Stimulated activated CD8-positive, alpha-beta memory T cell treated with anti-CD3 and anti-CD28 coated beads, Interleukin-7, amount 100 ng/mL, for 1 hour (primary cell): ENCODE results near the gene NXN.

Experiments
- DNase-seq, 2 donors: peaks; one replicate each; pipeline ENCODE4 v3.0.0-alpha.2; 2020; ENCODE audit warnings: low read depth in 2 of 2

NXN gene

GRCh38 chr17:979539-980405, at the start of gene NXN:
Gene NXN, minus strand, starts transcription at chr17:979776.
- DNase-seq, result peak; percentile 88 to 93

DNA sequence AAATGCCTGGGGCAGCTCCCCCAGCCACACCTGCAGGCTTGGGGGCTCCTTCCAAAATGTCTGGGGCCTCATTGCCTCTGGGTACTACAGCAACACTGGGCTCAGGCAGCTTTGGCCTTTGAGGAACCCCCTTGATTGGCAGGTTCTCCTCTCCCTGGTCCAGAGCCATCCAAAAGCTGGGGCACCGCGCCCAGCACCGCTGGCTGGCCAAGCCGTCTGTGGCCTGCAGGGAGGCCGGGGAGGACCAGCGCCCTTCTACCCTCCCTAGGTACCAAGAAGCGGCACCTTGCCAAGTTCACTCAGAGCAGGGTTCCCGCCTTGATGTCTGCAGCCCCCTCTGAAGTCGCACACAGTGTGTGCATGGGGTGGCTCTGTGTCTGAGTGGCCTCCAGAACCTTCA, 47.5 kb upstream of the NXN start:
- DNase-seq, result no peak

DNA sequence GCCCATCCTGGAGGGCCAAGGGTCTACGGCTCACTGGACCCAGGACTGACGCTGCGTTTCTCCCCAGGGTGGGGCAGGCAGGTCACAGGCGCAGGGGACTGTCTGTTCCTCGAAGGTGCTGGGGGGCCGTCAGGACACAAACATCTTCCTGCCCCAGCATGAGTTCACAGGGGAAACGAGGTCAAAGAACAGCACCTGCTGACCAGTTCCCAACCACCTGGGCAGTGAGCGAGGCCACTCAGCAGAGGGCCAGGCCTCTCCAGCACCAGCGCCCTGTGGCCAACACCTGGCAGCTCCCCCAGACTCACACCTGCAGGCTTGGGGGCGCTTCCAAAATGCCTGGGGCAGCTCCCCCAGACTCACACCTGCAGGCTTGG, 47.0 kb upstream of the NXN start:
- no peak for DNase-seq

GRCh38 chr17:1025733-1026598, 46.4 kb upstream of the NXN start:
- DNase-seq, result no peak

- DNase-seq, result no peak
These were observed 44.5 kb upstream of the NXN start for GRCh38 chr17:1024076-1024475.

- DNase-seq, result no peak
These were observed 42.9 kb upstream of the NXN start for GRCh38 chr17:1022278-1023024.

- no peak for DNase-seq
These were observed 41.6 kb upstream of the NXN start for GRCh38 chr17:1021147-1021546.

DNA sequence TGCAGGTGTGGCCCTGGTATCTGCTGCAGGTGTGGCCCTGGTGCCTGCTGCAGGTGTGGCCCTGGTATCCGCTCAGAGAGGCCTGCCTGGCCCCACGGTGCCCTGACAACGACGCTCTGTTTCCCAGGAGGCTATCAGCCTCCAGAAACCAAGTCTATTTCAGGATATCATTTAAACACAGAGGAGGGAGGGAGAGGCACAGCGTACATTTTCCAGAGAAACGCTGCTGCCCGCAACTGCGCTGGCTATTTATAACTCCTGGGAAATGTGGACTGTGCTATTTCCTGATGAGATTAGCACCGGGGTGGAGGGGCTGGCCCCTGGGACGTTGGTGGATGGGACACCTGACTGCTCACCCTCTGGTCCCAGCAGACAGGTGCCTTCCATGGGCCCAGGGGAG, 39.9 kb upstream of the NXN start:
- DNase-seq, result no peak

DNA sequence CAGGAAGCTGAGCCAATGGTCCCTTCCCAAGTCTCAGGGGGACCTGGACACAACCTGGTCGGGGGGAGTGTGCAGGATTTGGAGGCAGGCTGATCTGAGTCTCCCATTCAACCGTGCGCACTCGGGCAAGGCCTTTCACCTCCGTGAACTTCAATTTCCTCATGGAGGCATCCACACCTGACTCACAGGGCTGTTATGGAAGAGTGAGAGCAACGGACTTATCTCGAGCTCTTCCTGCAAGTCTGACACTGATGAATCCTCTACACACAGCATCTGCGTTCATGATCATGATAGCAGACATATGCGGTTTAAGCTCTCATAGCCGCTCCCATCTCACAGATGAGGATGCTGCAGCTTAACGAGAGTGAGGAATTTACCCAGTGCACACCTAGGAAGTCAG, 39.0 kb upstream of the NXN start:
- no peak for DNase-seq

DNA sequence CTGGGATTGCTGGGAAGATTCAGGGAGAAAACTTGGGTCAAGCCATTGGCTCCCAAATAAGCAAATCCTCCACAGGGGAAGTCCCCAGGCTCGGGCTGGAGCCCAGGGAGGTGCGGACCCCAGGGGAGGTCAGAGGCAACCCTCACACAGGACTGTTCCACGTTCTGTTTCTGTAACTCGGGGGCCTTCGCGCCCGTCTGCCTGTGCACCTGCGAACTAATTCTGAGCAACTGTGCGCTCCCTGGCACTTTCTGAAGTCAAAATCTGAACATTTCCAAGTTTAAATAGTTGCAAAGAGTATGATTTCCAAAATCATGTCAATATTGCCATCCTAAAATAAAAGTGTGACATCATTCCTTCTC, 34.1 kb upstream of the NXN start:
- no peak for DNase-seq

DNA sequence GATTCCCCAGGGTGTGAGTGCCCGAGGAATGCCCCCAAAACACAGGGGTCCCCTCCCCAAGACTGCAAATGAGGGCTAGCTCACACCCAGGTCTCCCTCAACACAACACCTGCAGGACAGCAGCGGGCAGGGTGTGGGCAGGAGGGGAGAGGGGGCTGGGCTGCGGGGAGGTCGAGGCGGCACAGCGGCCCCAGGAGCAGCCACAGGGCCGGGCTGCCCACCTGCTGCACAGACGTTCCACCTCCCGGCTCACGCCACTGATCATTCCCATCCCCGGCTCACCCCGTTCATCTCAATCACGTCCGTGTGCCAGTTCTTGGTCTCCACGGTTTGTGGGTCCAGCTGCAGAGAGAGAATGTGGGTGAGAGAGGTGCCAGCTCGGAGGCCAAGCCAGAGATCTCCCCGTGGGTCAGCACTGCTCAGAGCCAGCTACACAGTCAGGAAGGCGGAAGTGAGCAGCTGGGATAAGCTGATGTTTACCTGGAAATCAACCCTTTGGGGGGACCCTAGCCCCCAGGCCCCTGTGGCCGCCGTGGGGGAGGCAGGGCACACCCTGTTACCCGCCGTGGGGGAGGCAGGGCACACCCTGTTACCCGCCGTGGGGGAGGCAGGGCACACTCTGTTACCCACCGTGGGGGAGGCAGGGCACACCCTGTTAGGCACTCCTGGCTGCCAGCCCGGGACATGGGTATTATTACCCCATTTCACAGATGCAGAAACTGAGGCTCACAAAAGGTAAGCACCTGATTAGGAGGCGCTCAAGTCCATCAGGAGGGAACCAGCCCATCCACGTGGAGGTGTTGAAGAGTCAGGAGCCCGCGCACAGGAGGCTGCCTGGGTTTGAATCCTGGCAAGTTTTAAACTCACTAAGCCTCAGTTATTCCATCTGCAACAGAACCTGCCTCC, 33.5 kb upstream of the NXN start:
- DNase-seq, result no peak

GRCh38 chr17:1011760-1012735, 32.5 kb upstream of the NXN start:
- no peak for DNase-seq

GRCh38 chr17:1011138-1011537, 31.6 kb upstream of the NXN start:
- DNase-seq, result no peak

- DNase-seq, result no peak
These were observed 31.0 kb upstream of the NXN start for GRCh38 chr17:1010586-1010985.

GRCh38 chr17:1010086-1010450, 30.5 kb upstream of the NXN start:
- no peak for DNase-seq

DNA sequence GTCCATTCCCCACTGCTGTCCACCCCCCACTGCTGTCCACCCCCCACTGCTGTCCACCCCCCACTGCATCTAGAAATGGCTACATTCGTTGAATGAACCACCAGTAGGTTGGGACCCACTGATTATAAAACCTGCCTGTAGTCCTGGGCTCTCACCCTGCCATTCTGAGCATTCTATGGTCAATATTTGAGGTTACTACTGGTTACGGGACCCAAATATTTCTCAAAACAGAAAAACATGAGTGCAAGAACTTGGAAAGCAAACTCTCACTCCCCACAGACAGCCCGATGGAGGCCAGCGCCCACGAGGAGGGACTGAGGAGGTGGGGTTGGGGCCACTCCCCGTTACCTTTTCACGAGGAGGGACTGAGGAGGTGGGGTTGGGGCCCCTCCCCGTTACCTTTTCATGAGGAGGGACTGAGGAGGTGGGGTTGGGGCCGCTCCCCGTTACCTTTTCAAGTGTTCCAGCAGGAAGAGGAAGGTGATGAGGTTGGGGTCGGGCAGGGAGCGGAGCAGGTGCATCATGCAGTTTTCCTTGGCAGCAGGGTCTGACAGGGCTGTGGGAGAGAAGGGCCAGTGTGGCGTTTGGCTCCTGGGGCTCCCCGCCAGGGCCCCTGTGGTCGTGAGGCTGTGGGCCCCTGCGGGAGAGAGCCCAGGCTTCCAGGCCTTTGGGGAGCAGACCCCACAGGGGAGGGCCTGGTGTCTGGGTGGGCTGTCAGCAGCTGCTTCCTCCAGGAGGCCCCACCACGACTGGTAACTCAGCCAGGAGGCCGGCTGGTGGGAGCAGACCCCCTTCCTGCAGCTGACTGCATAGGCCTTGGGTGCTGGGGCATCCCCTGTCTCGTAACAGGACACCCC, 29.9 kb upstream of the NXN start:
- no peak for DNase-seq

GRCh38 chr17:1008008-1008761, 28.6 kb upstream of the NXN start:
- no peak for DNase-seq

DNA sequence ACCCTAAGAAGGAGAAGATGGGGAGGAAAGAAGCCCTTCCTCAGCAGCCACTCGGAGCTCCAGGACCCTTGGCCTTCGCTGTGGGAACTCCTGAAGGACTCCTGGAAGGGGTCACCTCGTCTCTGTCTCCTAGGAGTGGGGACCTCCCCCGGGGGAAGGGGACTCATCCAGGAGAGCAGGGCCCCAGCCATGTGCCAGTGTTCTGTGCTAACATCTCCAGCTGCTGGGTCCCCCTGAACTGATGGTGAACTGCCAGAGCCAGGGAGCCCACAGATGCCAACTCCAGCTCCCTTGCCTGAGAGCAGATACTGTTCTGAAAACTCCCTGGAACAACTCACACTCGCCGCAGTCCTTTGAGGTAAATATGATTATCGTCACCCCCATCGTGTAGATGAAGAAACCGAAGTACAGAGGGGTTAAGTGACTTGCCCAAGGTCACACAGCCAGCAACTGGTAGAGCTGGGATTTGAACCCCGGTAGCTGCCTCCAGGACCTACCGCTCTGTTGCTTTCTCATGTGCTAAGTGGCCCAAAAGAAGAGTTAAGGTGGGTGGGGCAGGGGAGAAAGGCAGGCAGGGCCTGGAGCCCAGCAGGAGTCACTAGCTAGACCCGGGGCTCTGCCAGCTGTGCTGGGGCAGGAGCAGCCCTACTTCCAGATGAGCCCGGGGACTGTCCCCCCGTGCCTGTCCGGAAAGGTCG, 27.9 kb upstream of the NXN start:
- DNase-seq, result no peak
